ENCODE measurements around the gene S100A16. TPM values are rescaled to one million over a fixed set of nuclear protein-coding genes. Genes with fewer than 3 reads are reported as not detected.

The S100A16 gene
- total and polyA plus RNA-seq, 9 of the 15 experiments (the other 6 are each of a cell fraction or from before 2014, with no cell fraction given): 1.6 to 6.9 (median 4.3) TPM

DNA sequence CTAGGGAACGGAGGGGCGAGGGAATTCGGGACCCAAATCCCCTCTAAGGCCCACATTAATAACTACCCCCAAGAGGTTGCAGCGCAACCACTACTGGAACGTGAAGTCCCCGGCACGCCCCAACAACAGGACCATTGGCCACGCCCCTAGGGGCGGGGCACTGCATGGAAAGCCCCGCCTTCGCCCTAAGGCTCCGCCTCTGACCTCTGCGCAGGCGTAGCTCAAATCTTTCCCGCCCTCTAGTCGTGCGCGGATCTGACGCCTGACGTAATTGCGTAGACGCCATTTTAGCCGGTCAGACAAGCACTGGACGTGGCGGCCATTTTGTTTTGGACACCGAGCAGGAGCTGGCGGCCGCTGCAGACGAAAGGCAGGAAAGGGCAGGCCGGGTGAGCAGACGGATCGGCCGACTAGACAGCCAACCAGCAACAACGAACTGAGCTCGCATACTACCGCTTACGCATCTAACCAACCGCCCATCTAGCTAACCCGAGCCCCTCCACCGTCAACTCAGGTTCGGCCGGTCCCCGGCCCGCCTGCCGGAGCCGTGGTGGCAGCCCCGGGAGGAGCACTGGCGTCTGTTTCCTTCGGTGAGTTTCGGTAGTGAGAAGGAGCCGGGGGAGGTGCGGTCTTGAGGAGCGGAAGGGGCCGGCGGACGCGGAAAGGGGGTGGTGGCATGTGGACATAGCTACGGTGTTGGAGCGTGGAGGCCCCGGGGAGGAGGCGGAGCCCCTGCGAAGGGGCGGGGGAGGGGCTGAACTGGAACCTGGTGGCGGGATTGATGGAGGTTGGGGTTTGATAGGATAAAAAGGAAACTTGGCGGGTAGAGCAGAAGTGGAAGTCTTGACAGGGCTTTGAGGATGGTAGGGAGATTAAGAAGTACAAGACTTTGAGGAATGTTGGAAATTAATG lies 21.1 kb upstream of the S100A16 start, which contains the start of gene CHTOP (continued):
- TF ChIP-seq JUNB (CRISPR knock-in tag; conservative IDR thresholded peaks at IDR 0.05) (no peak), ZNF586 (CRISPR knock-in tag; conservative IDR thresholded peaks at IDR 0.05) (no peak), CREM (IDR thresholded peaks at IDR 0.05; ENCODE audit: low read depth) (peak; percentile 96), ZEB2 (IDR thresholded peaks at IDR 0.05) (no peak), ZZZ3 (IDR thresholded peaks at IDR 0.05) (peak; percentile 81; the same call in 1 of the 2 replicates), MTA3 (IDR thresholded peaks at IDR 0.05; ENCODE audit: borderline replicate concordance) (peak; percentile 84), ZNF324 (CRISPR knock-in tag; IDR thresholded peaks at IDR 0.05) (no peak), BCOR (IDR thresholded peaks at IDR 0.05) (0 out of 2 replicates have a peak, but pooled peaks have one; percentile 8), ZNF644 (tag; IDR thresholded peaks at IDR 0.05; ENCODE audit: low read depth) (peak; percentile 37; the same call in 1 of the 2 replicates), ZNF589 (CRISPR knock-in tag; IDR thresholded peaks at IDR 0.05; ENCODE audit: low read depth) (peak; percentile 80; the same call in 1 of the 2 replicates), LARP7 (IDR thresholded peaks at IDR 0.05) (no peak), EGR1 (conservative IDR thresholded peaks at IDR 0.05) (peak; percentile 72), TEAD4 (IDR thresholded peaks at IDR 0.05; ENCODE audit: low read length) (peak; percentile 96), TEAD4 (CRISPR knock-in tag; IDR thresholded peaks at IDR 0.05; ENCODE audit: borderline replicate concordance) (no peak), ZC3H11A (IDR thresholded peaks at IDR 0.05; ENCODE audit: low read depth, low read length) (peak; percentile 100), TAF9B (IDR thresholded peaks at IDR 0.05; ENCODE audit: partially characterized antibody) (peak; percentile 95), ZNF778 (CRISPR knock-in tag; IDR thresholded peaks at IDR 0.05) (no peak), SIX5 (IDR thresholded peaks at IDR 0.05; ENCODE audit: borderline replicate concordance in 1 of 2, insufficient read depth in 1 of 2, low read depth in 1 of 2, low read length in 2 of 2) (0 out of 4 replicates have a peak, but pooled peaks of 1 of the 2 experiments have one; percentile 12), ADNP (tag; IDR thresholded peaks at IDR 0.05) (no peak), CBX3 (IDR thresholded peaks at IDR 0.05; ENCODE audit: borderline replicate concordance in 1 of 2, low read length in 2 of 2) (peak in 1 of 2 experiments; percentile 39; a peak in 1 of 3 replicates), XRCC4 (IDR thresholded peaks at IDR 0.05; ENCODE audit: extremely low read depth, insufficient read depth, insufficient read length) (no peak)
- TF ChIP-seq, protein P1, sequence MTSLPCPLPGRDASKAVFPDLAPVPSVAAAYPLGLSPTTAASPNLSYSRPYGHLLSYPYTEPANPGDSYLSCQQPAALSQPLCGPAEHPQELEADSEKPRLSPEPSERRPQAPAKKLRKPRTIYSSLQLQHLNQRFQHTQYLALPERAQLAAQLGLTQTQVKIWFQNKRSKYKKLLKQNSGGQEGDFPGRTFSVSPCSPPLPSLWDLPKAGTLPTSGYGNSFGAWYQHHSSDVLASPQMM (CRISPR knock-in tag; IDR thresholded peaks at IDR 0.05): no peak
- TF ChIP-seq, protein P2, sequence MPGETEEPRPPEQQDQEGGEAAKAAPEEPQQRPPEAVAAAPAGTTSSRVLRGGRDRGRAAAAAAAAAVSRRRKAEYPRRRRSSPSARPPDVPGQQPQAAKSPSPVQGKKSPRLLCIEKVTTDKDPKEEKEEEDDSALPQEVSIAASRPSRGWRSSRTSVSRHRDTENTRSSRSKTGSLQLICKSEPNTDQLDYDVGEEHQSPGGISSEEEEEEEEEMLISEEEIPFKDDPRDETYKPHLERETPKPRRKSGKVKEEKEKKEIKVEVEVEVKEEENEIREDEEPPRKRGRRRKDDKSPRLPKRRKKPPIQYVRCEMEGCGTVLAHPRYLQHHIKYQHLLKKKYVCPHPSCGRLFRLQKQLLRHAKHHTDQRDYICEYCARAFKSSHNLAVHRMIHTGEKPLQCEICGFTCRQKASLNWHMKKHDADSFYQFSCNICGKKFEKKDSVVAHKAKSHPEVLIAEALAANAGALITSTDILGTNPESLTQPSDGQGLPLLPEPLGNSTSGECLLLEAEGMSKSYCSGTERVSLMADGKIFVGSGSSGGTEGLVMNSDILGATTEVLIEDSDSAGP (CRISPR knock-in tag; IDR thresholded peaks at IDR 0.05): no peak
- TF ChIP-seq, protein P3, sequence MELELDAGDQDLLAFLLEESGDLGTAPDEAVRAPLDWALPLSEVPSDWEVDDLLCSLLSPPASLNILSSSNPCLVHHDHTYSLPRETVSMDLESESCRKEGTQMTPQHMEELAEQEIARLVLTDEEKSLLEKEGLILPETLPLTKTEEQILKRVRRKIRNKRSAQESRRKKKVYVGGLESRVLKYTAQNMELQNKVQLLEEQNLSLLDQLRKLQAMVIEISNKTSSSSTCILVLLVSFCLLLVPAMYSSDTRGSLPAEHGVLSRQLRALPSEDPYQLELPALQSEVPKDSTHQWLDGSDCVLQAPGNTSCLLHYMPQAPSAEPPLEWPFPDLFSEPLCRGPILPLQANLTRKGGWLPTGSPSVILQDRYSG (tag; conservative IDR thresholded peaks at IDR 0.05; ENCODE audit: low read depth): no peak

Measured in K562 (cell line).